ENCODE measurements around the gene DPPA4.

DPPA4 gene

DNA sequence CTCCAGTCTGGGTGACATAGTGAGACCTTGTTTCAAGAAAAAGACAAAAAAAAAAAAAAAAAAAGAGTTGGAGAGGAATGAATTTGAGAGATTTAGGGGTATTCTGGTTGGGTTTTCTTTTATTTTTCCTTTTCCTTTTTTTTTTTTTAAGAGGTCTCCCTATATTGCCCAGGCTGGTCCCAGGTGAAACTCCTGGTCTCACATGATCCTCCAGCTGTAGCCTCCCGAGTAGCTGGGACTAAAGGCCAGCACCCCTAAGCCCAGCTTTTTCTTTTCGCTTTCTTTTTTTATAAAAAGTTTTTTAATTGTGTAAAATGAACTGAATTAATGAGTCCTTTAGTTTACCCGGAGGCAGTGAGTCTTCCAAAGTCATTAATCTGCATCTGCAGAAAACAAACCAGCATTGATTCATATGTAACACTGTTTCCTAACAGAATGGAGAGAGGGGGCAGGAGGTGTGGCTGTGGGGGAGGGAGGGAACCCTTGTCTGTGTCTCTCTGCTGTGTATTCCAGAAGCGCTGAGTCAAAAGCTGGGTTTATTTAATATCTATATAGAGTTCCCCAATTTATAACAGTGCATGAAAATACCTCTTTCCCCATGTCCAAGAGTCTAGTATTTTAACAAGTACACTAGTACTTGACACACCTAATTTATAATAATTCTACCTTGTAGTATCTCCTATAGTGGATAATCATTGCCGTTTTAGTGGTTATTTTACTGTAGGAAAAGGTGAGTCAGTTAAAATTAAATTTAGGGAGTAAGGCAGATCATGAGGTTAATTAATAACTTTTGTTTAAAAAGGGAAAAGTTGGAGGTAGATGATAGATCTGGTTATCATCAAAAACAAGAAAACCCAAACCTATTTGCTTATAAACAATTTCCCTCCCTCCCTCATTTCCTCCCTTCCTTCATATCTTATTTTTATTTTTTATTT is 2.6 kb upstream of the DPPA4 start:
- DNase-seq (ENCODE audit: low read depth, low spot score): no peak
- no peak overlapping the region for H3K4me3 ChIP-seq (ENCODE audit: low read length)

DNA sequence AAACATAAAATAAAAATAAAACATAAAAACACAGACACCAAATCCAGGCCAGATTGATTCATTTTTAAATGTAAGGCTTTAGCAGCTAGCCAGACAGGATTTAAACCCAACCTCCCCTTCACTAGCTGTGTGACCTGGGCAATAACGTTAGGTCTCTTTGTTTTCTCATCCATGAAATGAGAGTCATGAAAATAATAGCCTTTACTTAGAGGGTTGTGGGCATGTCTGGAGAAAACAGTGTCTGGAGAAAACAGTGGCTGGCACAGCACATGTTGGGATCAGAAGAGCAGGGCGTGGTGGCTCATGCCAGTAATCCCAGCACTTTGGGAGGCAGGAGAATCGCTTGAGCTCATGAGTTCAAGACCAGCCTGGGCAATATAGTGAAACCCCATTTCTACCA is 1.9 kb upstream of the DPPA4 start:
- no peak overlapping the region for H3K4me3 ChIP-seq (ENCODE audit: low read length)
- DNase-seq (ENCODE audit: low read depth, low spot score): no peak

GRCh38 chr3:109338322-109338721 is 976 bp upstream of the DPPA4 start:
- no peak overlapping the region for H3K4me3 ChIP-seq (ENCODE audit: low read length)
- no peak for DNase-seq (ENCODE audit: low read depth, low spot score)

- no peak for DNase-seq (ENCODE audit: low read depth, low spot score)
- no peak overlapping the region for H3K4me3 ChIP-seq (ENCODE audit: low read length)
These were observed 970 bp downstream of the DPPA4 start for GRCh38 chr3:109336291-109336861.

GRCh38 chr3:109334572-109334971 is 2.8 kb downstream of the DPPA4 start:
- H3K4me3 ChIP-seq (ENCODE audit: low read length): no peak overlapping the region
- no peak for DNase-seq (ENCODE audit: low read depth, low spot score)

DNA sequence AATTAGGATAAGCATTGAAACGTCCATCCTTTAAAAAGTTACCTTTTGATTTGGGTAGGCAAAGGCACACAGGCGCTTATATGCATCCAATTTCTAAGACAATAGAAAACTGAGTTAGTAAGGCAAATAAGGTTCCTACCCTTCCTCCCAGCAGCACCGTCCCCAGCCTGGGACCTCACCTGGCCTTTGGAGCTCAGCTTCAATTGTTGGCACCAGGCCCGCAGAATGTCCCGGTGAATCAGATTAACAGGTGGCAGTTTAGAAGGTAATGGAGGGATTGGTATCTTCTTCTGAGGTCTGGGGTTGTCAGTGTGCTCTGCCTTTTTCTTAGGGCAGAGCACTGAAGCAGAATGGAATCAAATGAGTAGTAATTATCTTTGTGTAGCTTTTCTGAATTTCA is 5.7 kb downstream of the DPPA4 start:
- DNase-seq (ENCODE audit: low read depth, low spot score): no peak
- H3K4me3 ChIP-seq (ENCODE audit: low read length): no peak overlapping the region

- no peak for DNase-seq (ENCODE audit: low read depth, low spot score)
- no peak overlapping the region for H3K4me3 ChIP-seq (ENCODE audit: low read length)
These were observed 6.9 kb downstream of the DPPA4 start for GRCh38 chr3:109330405-109330804.

DNA sequence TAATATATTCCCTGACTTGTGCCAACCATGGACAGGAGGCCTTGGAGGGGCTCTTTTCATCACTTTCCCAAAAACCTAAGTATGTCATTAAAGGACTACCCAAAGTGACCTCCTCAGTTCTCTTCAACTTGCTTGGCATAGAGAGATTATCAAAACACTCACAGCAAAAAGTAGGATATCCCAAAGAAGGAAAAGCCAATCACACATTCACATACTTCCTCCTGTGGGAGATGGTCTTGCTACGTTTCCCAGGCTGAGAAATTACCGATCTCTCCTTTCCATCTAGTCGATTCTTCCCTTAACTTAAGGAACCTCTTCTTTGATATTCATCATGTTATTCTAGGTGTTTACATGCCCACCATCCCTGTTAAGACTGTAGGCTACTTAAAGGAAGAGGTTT is 9.1 kb downstream of the DPPA4 start:
- H3K4me3 ChIP-seq (ENCODE audit: low read length): no peak overlapping the region
- DNase-seq (ENCODE audit: low read depth, low spot score): no peak

DNA sequence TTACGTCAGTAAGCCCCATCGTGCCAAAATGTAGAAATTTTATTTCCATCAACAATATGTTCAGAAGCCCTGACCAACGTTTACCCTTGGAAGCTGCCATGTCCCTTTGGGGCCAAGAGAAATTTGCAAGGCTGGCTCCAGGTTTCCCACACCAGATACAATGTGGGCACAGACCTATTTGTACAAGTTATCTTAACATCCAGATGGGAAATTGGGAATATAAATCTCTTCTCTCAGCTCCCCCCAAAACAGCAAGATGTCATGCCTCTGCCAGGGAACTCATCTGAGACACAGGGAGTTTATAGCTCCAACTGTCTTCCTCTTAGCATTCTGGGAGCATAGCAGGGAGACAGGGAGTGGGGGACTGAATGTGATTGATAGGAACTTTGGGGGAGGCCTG is 11.7 kb downstream of the DPPA4 start:
- no peak for DNase-seq (ENCODE audit: low read depth, low spot score)
- H3K4me3 ChIP-seq (ENCODE audit: low read length): no peak overlapping the region

- H3K4me3 ChIP-seq (ENCODE audit: low read length): no peak overlapping the region
- no peak for DNase-seq (ENCODE audit: low read depth, low spot score)
These were observed 12.2 kb downstream of the DPPA4 start for GRCh38 chr3:109325109-109325508.

DNA sequence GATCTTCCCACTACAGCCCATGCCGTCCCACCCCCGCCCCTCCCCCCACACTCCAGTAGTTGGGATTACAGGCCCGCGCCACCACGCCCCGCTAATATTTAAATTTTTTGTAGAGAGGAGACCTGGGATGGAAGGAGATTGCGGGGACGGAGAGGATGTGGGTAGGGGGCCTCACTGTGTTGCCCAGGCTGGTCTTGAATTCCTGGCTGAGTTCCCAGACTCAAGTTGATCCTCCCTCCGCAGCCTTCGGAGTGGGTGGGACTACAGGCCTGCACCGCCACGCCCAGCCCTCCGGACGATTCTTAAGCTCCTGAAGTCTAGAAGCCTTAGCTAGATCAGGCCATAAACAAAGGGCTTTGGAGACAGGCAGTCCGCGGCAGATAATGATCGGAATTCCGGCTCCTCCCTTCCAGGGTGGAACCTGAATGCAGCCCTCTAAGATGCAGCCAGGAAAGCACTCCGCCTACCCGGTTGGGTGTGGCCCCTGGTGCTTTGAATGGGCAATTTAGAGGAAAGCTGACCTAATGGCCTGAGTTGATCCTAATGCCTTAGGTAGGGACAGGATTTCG is 21.1 kb downstream of the DPPA4 start, which contains the start of gene DPPA2:
DPPA2 (minus strand) TSS at position 356 of the 569 bp plus-strand sequence. CDS start 1,975 bp downstream, outside the sequence.
- DNase-seq (ENCODE audit: low read depth, low spot score): no peak
- no peak within 1 kb of the TSS for H3K4me3 ChIP-seq (ENCODE audit: low read length)

GRCh38 chr3:109313061-109313460 is 24.3 kb downstream of the DPPA4 start:
- no peak for DNase-seq (ENCODE audit: low read depth, low spot score)
- no peak overlapping the region for H3K4me3 ChIP-seq (ENCODE audit: low read length)

DNA sequence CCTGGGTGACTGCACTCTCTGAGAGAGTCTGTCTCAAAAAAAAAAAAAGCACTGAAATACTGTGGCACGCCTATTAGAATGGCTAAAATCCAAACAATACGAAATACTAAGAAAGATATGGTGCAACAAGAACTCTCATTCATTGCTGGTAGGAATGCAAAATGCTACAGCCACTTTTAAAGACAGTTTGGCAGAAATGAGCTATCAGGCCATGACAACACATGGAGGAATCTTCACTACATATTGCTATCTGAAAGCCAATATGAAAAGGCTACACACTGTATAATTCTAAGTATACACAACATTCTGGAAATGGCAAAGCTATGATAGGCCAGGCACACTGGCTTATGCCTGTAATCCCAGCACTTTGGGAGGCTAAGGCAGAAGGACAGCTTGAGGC is 39.9 kb downstream of the DPPA4 start:
- H3K4me3 ChIP-seq (ENCODE audit: low read length): no peak overlapping the region
- no peak for DNase-seq (ENCODE audit: low read depth, low spot score)

DNA sequence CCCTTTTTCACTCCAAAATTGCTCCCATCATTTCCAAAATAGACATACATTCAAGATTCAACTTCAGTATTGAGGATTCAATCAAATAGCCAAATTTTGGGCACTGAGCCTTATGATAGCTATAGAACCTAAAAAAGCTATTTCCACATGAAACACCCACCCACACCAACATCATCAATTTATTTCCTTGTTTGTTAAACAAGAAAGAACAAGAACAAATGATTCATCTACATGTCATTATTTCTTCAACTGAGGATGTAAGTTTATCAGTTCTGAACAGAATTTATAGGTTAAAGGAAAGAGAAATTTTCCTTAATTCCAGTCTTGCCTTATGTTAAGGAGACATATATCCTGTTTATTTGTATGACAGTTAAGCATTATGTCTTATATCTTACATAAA is 53.3 kb downstream of the DPPA4 start:
- no peak overlapping the region for H3K4me3 ChIP-seq (ENCODE audit: low read length)

GRCh38 chr3:109278546-109278945 is 58.8 kb downstream of the DPPA4 start:
- no peak overlapping the region for H3K4me3 ChIP-seq (ENCODE audit: low read length)
- DNase-seq (ENCODE audit: low read depth, low spot score): no peak

More for the DNA sequence above, 53.3 kb downstream of the DPPA4 start:
- DNase-seq (ENCODE audit: low read depth, low spot score): no peak

GRCh38 chr3:109278141-109278540 is 59.2 kb downstream of the DPPA4 start:
- H3K4me3 ChIP-seq (ENCODE audit: low read length): no peak overlapping the region
- no peak for DNase-seq (ENCODE audit: low read depth, low spot score)

Data from Jurkat, Clone E6-1 (cell line).